Activated T-cell treated with anti-CD3 and anti-CD28 coated beads for 24 hours (primary cell): ENCODE data around the gene EXOC6.

Source experiments
- DNase-seq: peaks from one replicate; pipeline ENCODE4 v3.0.0-alpha.2; 2020; ENCODE audit warnings: low read depth

The EXOC6 gene

GRCh38 chr10:93023013-93023650, 174.8 kb downstream of the EXOC6 start:
- no peak for DNase-seq

GRCh38 chr10:93026072-93026471, 177.8 kb downstream of the EXOC6 start:
- no peak for DNase-seq

- no peak for DNase-seq
Measured at GRCh38 chr10:93027508-93027907, 179.2 kb downstream of the EXOC6 start.

GRCh38 chr10:93028883-93029282, 180.6 kb downstream of the EXOC6 start:
- no peak for DNase-seq

- DNase-seq, result no peak
Measured at GRCh38 chr10:93030409-93030808, 182.1 kb downstream of the EXOC6 start.

- no peak for DNase-seq
Measured at GRCh38 chr10:93032105-93032808, 183.9 kb downstream of the EXOC6 start.

- no peak for DNase-seq
Measured at GRCh38 chr10:93032809-93033137, 184.5 kb downstream of the EXOC6 start.

GRCh38 chr10:93034426-93034825, 186.1 kb downstream of the EXOC6 start:
- DNase-seq, result no peak

- DNase-seq, result no peak
Measured at GRCh38 chr10:93039110-93039509, 190.8 kb downstream of the EXOC6 start.

GRCh38 chr10:93039721-93040120, 191.4 kb downstream of the EXOC6 start:
- no peak for DNase-seq

- DNase-seq, result no peak
Measured at GRCh38 chr10:93054486-93054885, 206.2 kb downstream of the EXOC6 start.

GRCh38 chr10:93058139-93058538, 209.8 kb downstream of the EXOC6 start:
- no peak for DNase-seq

- no peak for DNase-seq
Measured at GRCh38 chr10:93059975-93060886, 211.9 kb downstream of the EXOC6 start, which contains the start of gene CYP26C1. TSS of gene CYP26C1 (plus strand) at chr10:93060798. CDS start at chr10:93061264, 466 bp downstream.

- DNase-seq, result no peak
Measured at GRCh38 chr10:93060887-93061593, 212.7 kb downstream of the EXOC6 start.

GRCh38 chr10:93061594-93062513, 213.5 kb downstream of the EXOC6 start:
- no peak for DNase-seq

GRCh38 chr10:93062514-93063143, 214.3 kb downstream of the EXOC6 start:
- DNase-seq, result no peak

GRCh38 chr10:93063144-93063976, 215.0 kb downstream of the EXOC6 start:
- DNase-seq, result no peak

- no peak for DNase-seq
Measured at GRCh38 chr10:93063977-93064660, 215.8 kb downstream of the EXOC6 start.
